ENCODE results near the gene EPHA1. TPM values are rescaled to one million over a fixed set of nuclear protein-coding genes. Genes with fewer than 3 reads are reported as not detected.

Gene EPHA1
- total and polyA plus RNA-seq, 2 of the 4 experiments (the other 2 are of a cell fraction) = 0.10 TPM; not detected in 1

GRCh38 chr7:143396625-143397556 is 11.8 kb downstream of the EPHA1 start:
- peaks cover 10% of the 10 kb centered on the region; the same call in 1 of the 2 replicates for H3K36me3 ChIP-seq (ENCODE audit: control insufficient read depth, insufficient read depth, low read length)
- no peak overlapping the region for H2BK20ac ChIP-seq (ENCODE audit: low read depth, low read length)
- in situ Hi-C loops (cut with MboI; ENCODE audit: low sequenced_read_pairs) = no loop called here
- no peak overlapping the region for H3K9ac ChIP-seq (ENCODE audit: low read depth, low read length)
- no TSS peak for BruUV-seq (replicated peaks)
- H3K4ac ChIP-seq (ENCODE audit: low read depth, low read length) = peak overlapping the region; percentile 70
- no peak overlapping the region for H3K27ac ChIP-seq (ENCODE audit: insufficient read depth, low read length)
- H3K4me3 ChIP-seq (ENCODE audit: insufficient read depth, low read depth, low read length) = no peak overlapping the region
- H2BK15ac ChIP-seq (ENCODE audit: low read depth, low read length) = no peak overlapping the region
- no peak overlapping the region; the same call in 1 of the 2 replicates for H4K91ac ChIP-seq (ENCODE audit: insufficient read depth, low read depth, low read length)
- no peak overlapping the region for H2AK5ac ChIP-seq (ENCODE audit: low read depth, low read length)
- no peak overlapping the region for H2BK5ac ChIP-seq (ENCODE audit: low read depth, low read length, poor library complexity, severe bottlenecking)
- H2BK120ac ChIP-seq (ENCODE audit: low read depth, low read length) = peak overlapping the region; percentile 49; the same call in 1 of the 2 replicates
- DNase-seq (peak; percentile 46), ATAC-seq (ENCODE audit: low read depth) (peak; percentile 24; the same call in 1 of the 2 replicates)
- ChIA-PET CTCF (interaction anchor here (1.0 kb wide), 1 partner anchor 157 kb away, joined by 3 read pairs; no protein-coding TSS in a partner anchor), POLR2A (ENCODE audit: unreplicated experiment) (interaction anchor here (1.5 kb wide), 1 partner anchor 13 kb away, joined by 4 read pairs; no protein-coding TSS in a partner anchor)
- H3K56ac ChIP-seq (ENCODE audit: extremely low read depth, insufficient read depth, low read length) = no peak overlapping the region
- peak overlapping the region; percentile 64 for H2AFZ ChIP-seq (replicated peaks; ENCODE audit: low read length, poor library complexity)
- no peak overlapping the region for H3K4me2 ChIP-seq (ENCODE audit: low read depth, low read length)
- dilution Hi-C loops (cut with HindIII; ENCODE audit: low sequenced_read_pairs, unreplicated experiment) = no loop called here
- peaks cover 0 to 10% of the 10 kb centered on the region in 2 experiments; a peak in 2 of 4 replicates for H3K79me1 ChIP-seq (ENCODE audit: low read depth in 1 of 2, low read length in 2 of 2)
- H3K23ac ChIP-seq (ENCODE audit: low read depth, low read length) = no peak overlapping the region
- H3K27me3 ChIP-seq (ENCODE audit: control insufficient read depth, insufficient read depth, low read length) = peaks cover 10% of the 10 kb centered on the region
- H3K4me1 ChIP-seq (ENCODE audit: control insufficient read depth, insufficient read depth, low read length) = peaks cover 16% of the 10 kb centered on the region
- no peak overlapping the region for H3K14ac ChIP-seq (replicated peaks; ENCODE audit: low read depth, low read length)
- peaks cover 15% of the 10 kb centered on the region for H3K9me1 ChIP-seq (ENCODE audit: insufficient read depth, low read length)
- TF ChIP-seq CEBPB (IDR thresholded peaks at IDR 0.05; ENCODE audit: low read depth, low read length) = peak; percentile 85
- no peak for TF ChIP-seq POLR2A (IDR thresholded peaks at IDR 0.05; ENCODE audit: low read depth, low read length)
- peak overlapping the region; percentile 62 for H2AK9ac ChIP-seq (replicated peaks; ENCODE audit: low read depth, low read length, poor library complexity)
- H3K18ac ChIP-seq (ENCODE audit: low read depth, low read length) = no peak overlapping the region
- H3K9me3 ChIP-seq (ENCODE audit: control insufficient read depth, insufficient read depth, low read length) = no peaks in the 10 kb centered on the region
- intact Hi-C loops (cut with micrococcal nuclease) = no loop called here
- WGBS, 2 experiments (ENCODE audit: extremely low coverage in 2 of 2, insufficient read length in 1 of 2) = 14% methylated on average over 4 of the region's 28 CpGs; no CpG with 5 or more reads in 1 of the 2 experiments
- H4K5ac ChIP-seq (ENCODE audit: low read depth, low read length) = no peak overlapping the region
- H4K20me1 ChIP-seq (ENCODE audit: insufficient read depth, low read length) = peaks cover 23% of the 10 kb centered on the region
- 0 out of 4 replicates have a peak overlapping the region, but pooled peaks of 1 of the 2 experiments have one; percentile 17 for H4K8ac ChIP-seq (ENCODE audit: low read depth in 2 of 2, low read length in 2 of 2)

Measured in IMR-90 (cell line).